Suppressor macrophage (primary cell): Measurements from ENCODE around the gene SPRR2B.
"Not testable (repeated sequence)": the region's sequence is repeated elsewhere in the genome, so short reads cannot be mapped to it uniquely, and the experiment has no call there.

Experiments
- DNase-seq, 4 experiments: peaks; one replicate each; pipeline ENCODE4 v3.0.0-alpha.2; 2020 to 2022

SPRR2B gene

DNA sequence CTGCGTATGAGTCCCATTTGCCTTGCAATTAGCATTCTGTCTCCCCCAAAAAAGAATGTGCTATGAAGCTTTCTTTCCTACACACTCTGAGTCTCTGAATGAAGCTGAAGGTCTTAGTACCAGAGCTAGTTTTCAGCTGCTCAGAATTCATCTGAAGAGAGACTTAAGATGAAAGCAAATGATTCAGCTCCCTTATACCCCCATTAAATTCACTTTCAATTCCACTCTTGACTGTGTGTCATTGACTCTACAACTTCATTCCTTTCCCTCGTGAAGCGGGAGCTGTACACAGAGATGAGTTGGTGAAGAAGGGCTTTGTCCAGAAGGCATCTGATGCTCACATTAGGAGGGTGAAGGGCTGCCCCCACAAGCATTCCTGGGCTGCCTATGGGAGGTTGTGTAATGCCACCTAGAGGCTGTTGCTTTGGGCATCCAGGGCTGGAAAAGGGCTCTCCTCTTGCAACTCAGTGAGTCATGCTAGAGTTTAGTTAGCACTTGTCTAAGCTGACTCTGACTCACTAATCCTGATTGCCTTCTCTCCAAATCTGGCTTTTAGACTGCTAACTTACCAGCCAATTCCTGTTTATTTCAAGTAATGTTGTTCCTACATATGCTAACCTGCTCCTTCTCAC lies 38.6 kb downstream of the SPRR2B start:
- DNase-seq, result peak; percentile 27 to 59 (median 33)

DNA sequence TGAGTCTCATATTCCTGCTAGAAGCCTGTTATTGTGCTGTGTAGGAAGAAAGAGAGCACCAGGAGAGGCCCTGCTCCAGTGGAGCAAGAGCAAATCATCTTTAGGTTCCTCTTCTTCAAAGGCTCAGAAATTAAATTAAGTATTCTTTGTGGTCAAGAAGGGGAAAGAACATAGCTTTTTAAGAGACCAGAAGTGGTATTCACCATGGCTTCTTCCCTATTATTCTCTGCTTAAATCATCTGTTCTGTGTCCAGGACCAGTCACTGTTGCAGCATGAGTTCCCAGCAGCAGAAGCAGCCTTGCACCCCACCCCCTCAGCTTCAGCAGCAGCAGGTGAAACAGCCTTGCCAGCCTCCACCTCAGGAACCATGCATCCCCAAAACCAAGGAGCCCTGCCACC lies 39.3 kb downstream of the SPRR2B start:
- peak in 2 of 4 experiments; percentile 2 to 32 for DNase-seq

DNA sequence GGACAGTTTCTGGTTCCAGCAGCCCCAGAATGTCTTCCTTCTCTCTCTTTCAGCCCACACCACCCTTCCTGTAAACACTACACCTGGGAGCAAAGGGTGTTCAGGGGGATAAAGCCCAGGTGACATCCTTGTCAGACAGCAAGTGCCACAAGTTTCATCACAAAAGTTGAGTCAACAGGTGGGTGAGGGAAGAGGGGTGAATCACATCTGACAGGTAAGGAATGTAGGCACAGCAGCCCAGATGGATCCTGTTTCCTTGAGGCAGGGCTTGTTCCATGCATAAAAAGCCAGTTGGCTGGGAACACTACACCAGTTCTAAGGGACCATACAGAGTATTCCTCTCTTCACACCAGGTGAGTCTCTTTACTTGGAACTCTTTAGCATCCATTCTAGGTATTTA lies 40.5 kb downstream of the SPRR2B start, which contains the start of gene SPRR1B:
Gene SPRR1B, plus strand, starts transcription at position 309 of the 400 bp plus-strand sequence. CDS start 1,143 bp downstream, outside the sequence.
- no peak for DNase-seq

DNA sequence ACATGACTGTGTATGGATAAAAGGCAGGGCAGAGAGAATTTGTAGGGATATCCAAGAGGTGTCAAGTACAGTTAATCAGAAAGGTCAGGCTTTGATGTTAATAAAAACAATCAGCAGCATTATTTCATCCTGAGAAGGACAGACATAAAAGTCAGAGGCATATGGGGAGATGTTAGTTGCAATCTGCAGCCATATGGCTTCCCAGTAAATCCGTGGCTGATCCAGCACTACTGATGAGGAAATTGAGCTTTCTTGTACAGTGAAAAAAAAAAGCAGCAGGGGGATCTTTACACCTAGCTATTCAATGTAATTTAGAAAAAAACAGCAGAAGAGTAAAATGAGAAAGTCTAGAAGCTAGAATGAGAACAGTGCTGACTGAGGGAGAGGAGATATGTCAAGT lies 42.6 kb downstream of the SPRR2B start:
- no peak for DNase-seq

DNA sequence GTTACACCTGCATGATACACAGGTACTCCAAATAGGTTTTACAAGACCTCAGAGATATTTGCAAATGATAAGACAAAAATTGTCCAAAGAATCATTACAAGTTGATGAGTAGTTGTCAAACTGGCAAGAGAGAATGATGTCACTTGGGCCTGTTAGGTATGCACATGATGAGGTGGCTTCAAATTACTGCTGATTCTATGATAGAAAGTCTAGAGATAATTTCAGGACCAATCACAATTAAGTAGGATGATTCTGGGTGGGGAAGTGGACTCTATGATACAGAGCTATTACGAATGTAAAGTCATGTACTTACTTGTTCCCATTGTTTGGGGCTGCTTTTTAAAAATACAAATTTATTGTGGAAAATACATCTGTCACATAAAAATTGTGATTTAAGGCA lies 45.6 kb downstream of the SPRR2B start:
- no peak for DNase-seq

DNA sequence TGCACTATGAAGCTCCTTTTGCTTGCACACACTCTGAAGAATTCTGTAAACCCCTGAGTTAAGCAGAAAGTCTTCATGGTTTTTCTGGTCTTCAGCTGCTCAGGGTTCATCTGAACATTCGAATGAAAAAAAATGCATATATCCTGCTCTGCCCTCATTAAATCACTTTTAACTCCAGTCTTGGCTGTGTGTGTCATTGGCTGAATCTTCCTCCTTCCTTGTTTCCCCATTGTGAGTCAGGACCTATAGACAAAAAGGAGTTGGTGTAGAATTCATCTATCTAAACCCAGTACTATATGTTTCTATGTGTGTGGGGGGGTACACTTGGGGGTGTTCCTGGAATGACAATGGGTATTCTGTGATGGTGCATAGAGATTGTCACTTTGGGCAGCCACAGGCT lies 47.0 kb downstream of the SPRR2B start:
- DNase-seq, result no peak

DNA sequence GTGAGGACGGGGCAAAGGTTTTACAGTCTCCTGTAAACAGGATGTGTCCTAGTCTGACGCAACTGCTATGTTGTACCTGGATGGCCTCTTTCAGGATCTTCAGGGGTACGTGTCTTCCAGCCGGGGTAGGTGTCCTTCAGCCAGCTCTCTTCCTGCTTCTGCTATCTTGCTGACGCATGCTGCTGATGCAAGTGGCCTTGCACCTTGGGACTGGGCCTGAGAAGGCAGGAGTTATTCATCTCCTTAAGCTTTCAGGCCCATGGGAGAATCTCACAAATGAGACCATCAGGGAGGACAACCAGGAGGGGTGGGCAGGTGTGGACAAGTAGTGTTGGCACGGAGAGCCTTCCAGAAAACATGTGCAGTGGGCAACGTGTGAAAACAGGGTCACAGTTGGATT lies 48.3 kb downstream of the SPRR2B start:
- no peak for DNase-seq

DNA sequence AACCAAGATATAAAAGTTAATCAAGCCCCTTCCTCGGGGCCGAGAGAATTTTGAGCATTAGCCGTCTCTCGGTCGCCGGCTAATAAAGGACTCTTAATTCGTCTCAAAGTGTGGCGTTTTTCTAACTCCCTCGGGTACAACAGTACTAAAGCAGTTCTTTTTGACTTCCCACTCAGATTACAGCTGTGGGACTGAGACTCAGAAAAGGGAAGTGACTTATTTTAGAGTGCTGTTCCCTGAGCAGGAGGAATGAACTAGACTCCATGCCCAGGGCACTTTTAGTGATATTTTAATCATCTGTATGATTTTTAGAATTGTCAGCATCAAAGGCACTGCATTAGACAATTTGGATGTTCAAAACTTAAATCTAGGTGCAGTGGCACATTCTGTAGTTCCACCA lies 49.1 kb downstream of the SPRR2B start:
- DNase-seq, result peak in 3 of 4 experiments; percentile 4 to 44 (median 36)

DNA sequence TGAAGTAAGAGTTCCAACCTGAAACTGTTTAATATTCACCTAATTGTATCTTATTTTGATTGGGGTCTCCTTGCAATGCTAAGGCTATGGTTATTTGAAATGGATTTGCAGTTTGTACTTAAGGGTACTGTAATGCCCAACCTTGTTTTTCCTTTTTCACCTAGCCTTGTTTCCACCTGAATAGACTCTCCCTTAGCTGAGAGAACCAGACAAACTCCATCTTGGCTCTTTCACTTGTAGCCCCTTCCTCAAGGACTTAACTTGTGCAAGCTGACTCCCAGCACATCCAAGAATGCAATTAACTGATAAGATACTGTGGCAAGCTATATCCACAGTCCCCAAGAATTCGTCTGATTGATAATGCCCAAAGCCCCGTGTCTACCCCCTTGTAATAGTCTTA lies 49.6 kb downstream of the SPRR2B start:
- DNase-seq, result not testable (repeated sequence)
